ENCODE measurements around the gene AMPH. TPM values are rescaled to one million over a fixed set of nuclear protein-coding genes. Genes with fewer than 3 reads are reported as not detected.
A peak's percentile ranks its signal among the peaks of the same experiment; 100 is the strongest.

AMPH gene
- total RNA-seq, 1 experiment from 2014 or later = not detected

DNA sequence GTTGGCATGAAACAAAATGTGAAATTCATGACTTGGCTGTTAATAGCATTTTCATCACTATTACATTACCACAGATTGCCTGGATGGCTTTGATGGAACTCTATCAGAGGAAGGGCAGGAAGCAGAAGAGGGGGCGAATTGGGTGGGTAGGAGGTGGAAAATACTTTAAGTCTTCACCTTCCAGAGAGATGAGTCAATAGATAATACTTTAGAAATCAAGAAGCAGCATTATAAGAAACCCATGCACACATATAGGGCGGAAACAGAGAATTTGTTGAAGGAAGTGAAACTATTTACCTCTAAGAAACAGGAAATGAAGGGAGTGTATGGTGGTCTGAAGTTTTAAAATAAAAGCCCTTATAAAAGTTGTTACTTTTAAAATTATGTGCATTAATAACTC, 205.7 kb downstream of the AMPH start:
- H3K4me2 ChIP-seq (ENCODE audit: low read length) = no peak overlapping the region
- ChIA-PET CTCF (no interaction called here), POLR2A (ENCODE audit: unreplicated experiment) (no interaction called here)
- H3K9ac ChIP-seq (ENCODE audit: low read length) = no peak overlapping the region
- peaks cover 60% of the 10 kb centered on the region for H3K27me3 ChIP-seq (ENCODE audit: low read length)
- H4K20me1 ChIP-seq (ENCODE audit: low read length) = no peaks in the 10 kb centered on the region
- H3K27ac ChIP-seq (ENCODE audit: low read length) = no peak overlapping the region
- no peaks in the 10 kb centered on the region for H3K9me3 ChIP-seq (ENCODE audit: low read length)
- no peaks in the 10 kb centered on the region for H3K4me1 ChIP-seq (ENCODE audit: insufficient read depth, low read length)
- H3K36me3 ChIP-seq (ENCODE audit: low read depth, low read length) = no peaks in the 10 kb centered on the region
- no peaks in the 10 kb centered on the region for H3F3A ChIP-seq (ENCODE audit: low read length, unreplicated experiment)
- DNase-seq (no peak), ATAC-seq (no peak)
- H2AFZ ChIP-seq (ENCODE audit: low read length) = no peak overlapping the region
- H3K79me2 ChIP-seq (ENCODE audit: low read length) = no peaks in the 10 kb centered on the region
- intact Hi-C loops (cut with micrococcal nuclease) = no loop called here
- BruUV-seq (replicated peaks) = no TSS peak
- TF ChIP-seq, protein P1, sequence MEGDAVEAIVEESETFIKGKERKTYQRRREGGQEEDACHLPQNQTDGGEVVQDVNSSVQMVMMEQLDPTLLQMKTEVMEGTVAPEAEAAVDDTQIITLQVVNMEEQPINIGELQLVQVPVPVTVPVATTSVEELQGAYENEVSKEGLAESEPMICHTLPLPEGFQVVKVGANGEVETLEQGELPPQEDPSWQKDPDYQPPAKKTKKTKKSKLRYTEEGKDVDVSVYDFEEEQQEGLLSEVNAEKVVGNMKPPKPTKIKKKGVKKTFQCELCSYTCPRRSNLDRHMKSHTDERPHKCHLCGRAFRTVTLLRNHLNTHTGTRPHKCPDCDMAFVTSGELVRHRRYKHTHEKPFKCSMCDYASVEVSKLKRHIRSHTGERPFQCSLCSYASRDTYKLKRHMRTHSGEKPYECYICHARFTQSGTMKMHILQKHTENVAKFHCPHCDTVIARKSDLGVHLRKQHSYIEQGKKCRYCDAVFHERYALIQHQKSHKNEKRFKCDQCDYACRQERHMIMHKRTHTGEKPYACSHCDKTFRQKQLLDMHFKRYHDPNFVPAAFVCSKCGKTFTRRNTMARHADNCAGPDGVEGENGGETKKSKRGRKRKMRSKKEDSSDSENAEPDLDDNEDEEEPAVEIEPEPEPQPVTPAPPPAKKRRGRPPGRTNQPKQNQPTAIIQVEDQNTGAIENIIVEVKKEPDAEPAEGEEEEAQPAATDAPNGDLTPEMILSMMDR (conservative IDR thresholded peaks at IDR 0.05; ENCODE audit: low read depth, low read length) = no peak
- no peak for TF ChIP-seq EZH2phosphoT487 (IDR thresholded peaks at IDR 0.05; ENCODE audit: borderline replicate concordance, low read length)
- no peak for TF ChIP-seq EZH2 (IDR thresholded peaks at IDR 0.05; ENCODE audit: low read length, unreplicated experiment)
- H3K9me2 ChIP-seq (replicated peaks; ENCODE audit: low read length) = no peaks in the 10 kb centered on the region
- H3K4me3 ChIP-seq (ENCODE audit: low read length) = no peak overlapping the region

DNA sequence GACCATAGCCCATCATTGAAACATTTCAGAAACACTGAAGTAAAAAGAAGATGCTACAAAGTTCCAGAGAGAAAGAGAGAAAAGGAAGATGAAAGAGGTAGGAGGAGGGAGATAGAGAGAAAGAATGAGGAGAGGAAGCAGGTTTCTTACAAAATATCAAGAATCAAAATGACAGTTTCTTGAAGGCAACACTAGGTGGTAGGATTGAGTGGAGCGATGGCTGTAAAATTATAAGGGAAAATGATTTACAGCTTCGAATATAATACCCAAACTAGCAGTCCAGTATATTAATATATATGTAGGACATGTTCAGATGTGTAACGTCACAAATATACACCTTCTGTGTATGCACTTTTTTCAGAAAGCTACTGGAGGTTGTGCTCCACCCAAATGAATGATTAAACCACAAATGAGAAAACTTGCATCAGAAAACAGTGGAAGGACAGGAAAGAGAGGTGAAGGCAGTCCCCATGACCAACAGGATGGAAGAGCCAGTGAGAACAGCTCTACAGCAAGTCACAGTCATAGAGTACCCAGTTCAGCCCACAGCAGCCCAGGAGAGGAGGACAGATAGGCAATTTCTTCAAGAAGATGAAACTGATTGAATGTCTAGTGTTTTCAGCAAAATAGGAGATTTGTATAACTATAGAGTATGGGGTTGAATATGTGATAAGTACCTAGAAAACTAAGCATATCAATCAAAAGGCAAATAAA, 206.3 kb downstream of the AMPH start:
- intact Hi-C loops (cut with micrococcal nuclease) = no loop called here
- CTCF ChIA-PET = no interaction called here
- POLR2A ChIA-PET (ENCODE audit: unreplicated experiment) = no interaction called here

DNA sequence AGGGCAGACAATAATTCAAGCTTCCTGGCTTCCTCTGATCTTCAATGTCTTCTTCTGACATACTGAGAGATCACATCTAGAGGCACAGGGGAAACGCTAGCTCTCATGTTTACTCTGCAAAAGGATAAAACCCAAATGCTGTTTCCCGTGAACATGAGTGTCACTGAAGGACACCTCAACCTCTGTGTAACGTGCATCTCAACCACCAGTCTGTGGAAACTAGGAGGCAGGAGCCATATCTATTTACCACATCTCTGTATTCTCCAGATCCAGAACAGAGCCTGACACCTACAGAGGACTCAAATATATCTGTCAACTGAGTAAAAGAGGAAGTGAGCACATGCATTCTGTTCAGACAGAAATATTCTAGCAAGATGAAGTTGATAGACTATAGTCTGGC, 217.4 kb downstream of the AMPH start:
- Histone ChIP-seq H3K27ac (ENCODE audit: low read length) (no peak overlapping the region), H3K9me2 (replicated peaks; ENCODE audit: low read length) (no peaks in the 10 kb centered on the region), H3K36me3 (ENCODE audit: low read depth, low read length) (no peaks in the 10 kb centered on the region), H3K4me3 (ENCODE audit: low read length) (no peak overlapping the region), H4K20me1 (ENCODE audit: low read length) (no peaks in the 10 kb centered on the region), H3K79me2 (ENCODE audit: low read length) (no peaks in the 10 kb centered on the region), H3K4me1 (ENCODE audit: insufficient read depth, low read length) (no peaks in the 10 kb centered on the region), H3K9me3 (ENCODE audit: low read length) (no peaks in the 10 kb centered on the region), H3F3A (ENCODE audit: low read length, unreplicated experiment) (no peaks in the 10 kb centered on the region), H2AFZ (ENCODE audit: low read length) (no peak overlapping the region), H3K9ac (ENCODE audit: low read length) (no peak overlapping the region), H3K27me3 (ENCODE audit: low read length) (no peaks in the 10 kb centered on the region), H3K4me2 (ENCODE audit: low read length) (no peak overlapping the region)
- POLR2A ChIA-PET (ENCODE audit: unreplicated experiment) = no interaction called here
- ATAC-seq (no peak), DNase-seq (no peak)
- intact Hi-C loops (cut with micrococcal nuclease) = no loop called here
- CTCF ChIA-PET = no interaction called here
- no TSS peak for BruUV-seq (replicated peaks)
- TF ChIP-seq EZH2 (IDR thresholded peaks at IDR 0.05; ENCODE audit: low read length, unreplicated experiment) (no peak), EZH2phosphoT487 (IDR thresholded peaks at IDR 0.05; ENCODE audit: borderline replicate concordance, low read length) (no peak)
- TF ChIP-seq, protein P1 (conservative IDR thresholded peaks at IDR 0.05; ENCODE audit: low read depth, low read length) = no peak

More for the DNA sequence above, 206.3 kb downstream of the AMPH start:
- Histone ChIP-seq H3F3A (ENCODE audit: low read length, unreplicated experiment) (no peaks in the 10 kb centered on the region), H3K4me3 (ENCODE audit: low read length) (no peak overlapping the region), H4K20me1 (ENCODE audit: low read length) (no peaks in the 10 kb centered on the region), H3K36me3 (ENCODE audit: low read depth, low read length) (no peaks in the 10 kb centered on the region), H3K27ac (ENCODE audit: low read length) (no peak overlapping the region), H3K4me1 (ENCODE audit: insufficient read depth, low read length) (no peaks in the 10 kb centered on the region), H3K9me3 (ENCODE audit: low read length) (no peaks in the 10 kb centered on the region), H3K4me2 (ENCODE audit: low read length) (no peak overlapping the region), H3K9me2 (replicated peaks; ENCODE audit: low read length) (no peaks in the 10 kb centered on the region), H3K9ac (ENCODE audit: low read length) (no peak overlapping the region), H3K27me3 (ENCODE audit: low read length) (peaks cover 60% of the 10 kb centered on the region), H2AFZ (ENCODE audit: low read length) (no peak overlapping the region), H3K79me2 (ENCODE audit: low read length) (no peaks in the 10 kb centered on the region)
- BruUV-seq (replicated peaks) = no TSS peak
- ATAC-seq (no peak), DNase-seq (peak; percentile 9)
- no peak for TF ChIP-seq EZH2 (IDR thresholded peaks at IDR 0.05; ENCODE audit: low read length, unreplicated experiment)
- no peak for TF ChIP-seq EZH2phosphoT487 (IDR thresholded peaks at IDR 0.05; ENCODE audit: borderline replicate concordance, low read length)
- TF ChIP-seq, protein P1 (conservative IDR thresholded peaks at IDR 0.05; ENCODE audit: low read depth, low read length) = peak; percentile 37; the same call in 1 of the 2 replicates
